Thyroid gland (tissue), 4 donors: ENCODE measurements around the gene WIPF1. TPM values are rescaled to one million over a fixed set of nuclear protein-coding genes. Genes with fewer than 3 reads are reported as not detected.

Source experiments
- DNase-seq, 2 donors: peaks; one replicate each; pipeline ENCODE4 v3.0.0-alpha.2; 2019
- H3K27ac ChIP-seq, 3 donors: fragments of 200-600 bp; sonication (generic); 1 replicate in 2 of 3; 2 replicates in 1 of 3; pipeline ENCODE4 v1.5.1; 2016 to 2019; ENCODE audit warnings: mild to moderate bottlenecking in 1 of 3, moderate library complexity in 1 of 3
- H3K27me3 ChIP-seq: fragments of 200-600 bp; sonication (generic); one replicate; pipeline ENCODE4 v1.5.1; 2019
- H3K36me3 ChIP-seq, 2 donors: fragments of 200-600 bp; sonication (generic); one replicate each; pipeline ENCODE4 v1.5.1; 2016 to 2019
- H3K4me1 ChIP-seq, 2 donors: fragments of 200-600 bp; sonication (generic); one replicate each; pipeline ENCODE4 v1.5.1; 2017 to 2019
- H3K4me3 ChIP-seq, 3 donors: fragments of 200-600 bp; sonication (generic); replicated peaks in 1 of 3; 1 replicate in 2 of 3; 2 replicates in 1 of 3; pipeline ENCODE4 v1.5.1; 2016; ENCODE audit warnings: mild to moderate bottlenecking in 1 of 3
- H3K9me3 ChIP-seq: fragments of 200-600 bp; sonication (generic); one replicate; pipeline ENCODE4 v1.5.1; 2017
- CTCF ChIP-seq, 6 experiments: fragments of 200-600 bp in 3 of 6; fragments of 450-650 bp in 3 of 6; sonication (generic) in 3 of 6; IDR thresholded peaks; one replicate each; pipeline ENCODE4 v1.5.1; 2016 to 2019; ENCODE audit warnings: antibody characterized with exemption in 6 of 6, mild to moderate bottlenecking in 2 of 6, inconsistent platforms in 1 of 6, moderate library complexity in 1 of 6
- POLR2A ChIP-seq, 2 donors: fragments of 450-650 bp; IDR thresholded peaks; one replicate each; pipeline ENCODE4 v1.6.1; 2017; ENCODE audit warnings: antibody characterized with exemption in 2 of 2, mild to moderate bottlenecking in 2 of 2, moderate library complexity in 1 of 2
- WGBS, 2 donors: methylation state at CpG; one replicate each; pipeline ENCODE4 v1.1.5; 2017; 5-methylcytosine and 5-hydroxymethylcytosine counted together
- intact Hi-C: fragments of 100-400 bp; cut with DNase I; formaldehyde crosslinking; loops from one replicate; pipeline ENCODE4 v1.15.1; 2023
- total RNA-seq, 4 donors: library from RNA; depleted of rRNA; stranded (reverse); fragments of >200 nt; gene quantifications; one replicate each; pipeline ENCODE4 v1.2.3, GENCODE V29; 2016

Gene WIPF1
- total RNA-seq, 4 donors from 2014 or later, result 15.2 to 32.7 (median 21.3) TPM

DNA sequence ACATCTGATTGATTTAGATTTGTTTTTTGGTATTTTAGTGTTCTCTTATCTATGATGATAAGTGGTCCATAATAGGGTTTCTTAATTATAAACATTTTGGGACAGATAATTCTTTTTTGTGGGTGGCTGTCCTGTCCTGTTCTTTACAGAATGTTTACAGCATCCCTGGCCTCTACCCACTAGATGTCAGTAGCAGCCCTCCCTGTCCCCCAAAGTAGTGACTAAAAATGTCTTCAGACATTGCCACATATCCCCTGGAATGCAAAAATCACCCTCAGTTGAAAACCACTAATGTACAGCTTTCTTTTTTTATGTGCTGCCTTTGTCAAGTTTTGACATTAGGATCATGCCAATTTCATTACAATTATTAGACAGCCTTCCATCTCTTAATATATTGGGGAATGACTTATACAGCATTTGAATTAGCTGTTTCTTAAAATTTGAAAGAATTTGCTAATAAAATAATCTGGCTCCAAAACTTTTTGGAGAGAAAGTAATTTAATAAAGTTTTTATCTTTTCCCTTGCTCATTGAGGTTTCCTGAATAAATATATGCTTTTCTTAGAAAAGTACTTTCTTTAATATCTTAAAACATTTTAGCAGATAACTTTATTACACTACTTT is 19.5 kb downstream of the WIPF1 start:
- no peak for DNase-seq
- TF ChIP-seq POLR2A (IDR thresholded peaks at IDR 0.05), result no peak
- TF ChIP-seq CTCF (IDR thresholded peaks at IDR 0.05), result peak in 3 of 6 experiments; percentile 10 to 35 (median 15)
- intact Hi-C loops, result no loop called here
- no peaks in the 10 kb centered on the region for H3K36me3 ChIP-seq
- H3K4me1 ChIP-seq, result peaks cover 0 to 3% of the 10 kb centered on the region in 2 donors
- H3K4me3 ChIP-seq, result no peak overlapping the region
- no peaks in the 10 kb centered on the region for H3K9me3 ChIP-seq
- no peak overlapping the region for H3K27ac ChIP-seq
- H3K27me3 ChIP-seq, result no peaks in the 10 kb centered on the region

DNA sequence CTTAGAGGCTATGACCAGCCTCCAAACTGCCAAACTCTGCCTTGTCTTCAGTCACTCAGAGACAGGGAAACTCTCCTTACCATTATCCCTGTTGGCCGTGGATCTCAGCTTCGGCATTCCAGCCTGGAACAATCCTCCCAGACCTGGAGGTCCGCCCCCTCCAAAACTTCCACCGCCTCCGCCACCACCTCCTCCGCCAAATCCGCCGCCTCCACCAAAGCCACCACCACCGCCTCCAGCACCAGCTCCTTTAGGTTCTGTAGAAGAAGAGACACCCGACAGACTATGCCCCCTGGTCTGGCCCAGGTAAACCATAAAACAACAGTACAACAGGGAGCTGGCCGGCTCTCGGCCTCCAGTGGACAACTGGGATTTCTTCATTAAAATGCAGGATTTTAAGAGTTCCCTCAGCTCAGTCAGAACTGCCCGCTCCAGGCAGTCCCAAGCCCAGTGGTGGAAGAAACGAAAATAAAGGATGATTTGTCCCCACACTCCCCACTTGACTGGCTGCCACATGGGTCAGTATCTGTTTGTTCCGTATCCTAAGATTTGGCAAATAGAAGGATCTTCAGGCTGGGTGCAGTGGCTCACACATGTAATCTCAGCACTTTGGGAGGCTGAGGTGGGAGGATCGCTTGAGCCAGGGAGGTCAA is 22.4 kb downstream of the WIPF1 start:
- Histone ChIP-seq H3K36me3 (peaks cover 8 to 12% of the 10 kb centered on the region in 2 donors), H3K27ac (no peak overlapping the region), H3K4me1 (peaks cover 0 to 3% of the 10 kb centered on the region in 2 donors), H3K9me3 (no peaks in the 10 kb centered on the region), H3K27me3 (no peaks in the 10 kb centered on the region), H3K4me3 (no peak overlapping the region)
- 91 to 93% methylated on average over 16 of the region's 16 CpGs for WGBS, 2 donors
- DNase-seq, result no peak
- TF ChIP-seq POLR2A (IDR thresholded peaks at IDR 0.05) (no peak), CTCF (IDR thresholded peaks at IDR 0.05) (no peak)
- intact Hi-C loops, result no loop called here

GRCh38 chr2:174574657-174575056 is 22.9 kb downstream of the WIPF1 start:
- WGBS, 2 donors, result 28 to 59% methylated on average over 2 of the region's 2 CpGs
- intact Hi-C loops, result no loop called here
- no peak for TF ChIP-seq CTCF (IDR thresholded peaks at IDR 0.05)
- TF ChIP-seq POLR2A (IDR thresholded peaks at IDR 0.05), result no peak
- no peaks in the 10 kb centered on the region for H3K27me3 ChIP-seq
- H3K27ac ChIP-seq, result no peak overlapping the region
- no peak overlapping the region for H3K4me3 ChIP-seq
- no peak for DNase-seq
- no peaks in the 10 kb centered on the region for H3K9me3 ChIP-seq
- peaks cover 0 to 3% of the 10 kb centered on the region in 2 donors for H3K4me1 ChIP-seq
- H3K36me3 ChIP-seq, result peaks cover 8 to 12% of the 10 kb centered on the region in 2 donors

DNA sequence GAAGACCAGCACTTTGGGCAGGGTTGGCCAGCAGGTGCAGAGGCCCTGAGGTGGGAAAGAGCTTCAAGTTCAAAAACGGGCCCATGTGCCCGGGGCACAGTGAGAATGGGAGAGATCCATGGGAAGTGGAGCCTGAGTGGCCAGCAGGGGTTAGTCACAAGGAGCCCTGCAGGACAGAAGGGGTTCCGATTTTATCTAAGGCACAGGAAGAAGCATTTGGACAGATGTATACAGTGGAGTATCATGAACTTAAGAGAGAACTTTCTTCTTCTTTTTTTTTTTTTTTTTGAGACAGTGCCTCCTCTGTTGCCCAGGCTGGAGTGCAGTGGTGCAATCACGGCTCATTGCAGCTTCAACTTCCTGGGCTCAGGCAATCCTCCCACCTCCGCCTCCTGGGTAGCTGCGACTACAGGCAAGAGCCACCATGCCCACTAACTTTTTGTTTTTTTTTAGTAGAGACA is 24.0 kb downstream of the WIPF1 start:
- Histone ChIP-seq H3K4me1 (peaks cover 0 to 3% of the 10 kb centered on the region in 2 donors), H3K9me3 (no peaks in the 10 kb centered on the region), H3K4me3 (no peak overlapping the region), H3K27ac (no peak overlapping the region), H3K36me3 (peaks cover 8 to 12% of the 10 kb centered on the region in 2 donors), H3K27me3 (no peaks in the 10 kb centered on the region)
- DNase-seq, result no peak
- 80 to 85% methylated on average over 6 of the region's 6 CpGs for WGBS, 2 donors
- no peak for TF ChIP-seq CTCF (IDR thresholded peaks at IDR 0.05)
- TF ChIP-seq POLR2A (IDR thresholded peaks at IDR 0.05), result no peak
- intact Hi-C loops, result no loop called here

DNA sequence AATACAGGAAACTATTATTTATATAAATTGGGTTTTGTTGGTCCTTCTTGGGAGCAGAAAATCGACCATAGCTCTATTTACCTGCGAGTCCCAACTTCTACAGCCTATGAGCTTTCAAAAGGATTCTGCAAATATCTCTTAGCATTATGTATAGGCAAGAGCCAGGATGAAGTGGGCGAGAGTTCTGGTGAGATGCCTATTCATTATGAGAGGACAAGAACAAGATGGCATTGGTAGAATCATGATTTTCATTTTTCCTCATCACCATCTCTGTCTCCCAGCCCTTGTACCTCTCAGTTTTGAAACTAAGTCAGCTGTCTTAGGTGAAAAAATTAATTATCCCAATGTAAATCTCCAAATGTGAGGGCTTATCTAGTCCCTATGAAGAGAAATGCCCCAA is 25.0 kb downstream of the WIPF1 start:
- DNase-seq, result no peak
- peaks cover 11 to 12% of the 10 kb centered on the region in 2 donors for H3K36me3 ChIP-seq
- no peak overlapping the region for H3K27ac ChIP-seq
- TF ChIP-seq CTCF (IDR thresholded peaks at IDR 0.05), result no peak
- TF ChIP-seq POLR2A (IDR thresholded peaks at IDR 0.05), result no peak
- H3K9me3 ChIP-seq, result no peaks in the 10 kb centered on the region
- no peaks in the 10 kb centered on the region for H3K27me3 ChIP-seq
- intact Hi-C loops, result no loop called here
- no peak overlapping the region for H3K4me3 ChIP-seq
- WGBS, 2 donors, result 84 to 92% methylated on average over 3 of the region's 3 CpGs
- H3K4me1 ChIP-seq, result peaks cover 0 to 3% of the 10 kb centered on the region in 2 donors
